Upper lobe of right lung (tissue), 1 donor: ENCODE results near the gene ELAPOR2. TPM values are rescaled to one million over a fixed set of nuclear protein-coding genes. Genes with fewer than 3 reads are reported as not detected.

Source experiments
- ATAC-seq: fragments of 200-7000 bp; cut with Tn5 transposase; one replicate; pipeline ENCODE4 v1.9.1; 2020; ENCODE audit warnings: mild to moderate bottlenecking, moderate library complexity
- DNase-seq: peaks from one replicate; pipeline ENCODE4 v3.0.0-alpha.2; 2020
- H3K27ac ChIP-seq: fragments of 200-600 bp; one replicate; pipeline ENCODE4 v1.8.0; 2022
- H3K27me3 ChIP-seq: fragments of 200-600 bp; one replicate; pipeline ENCODE4 v1.8.0; 2022; ENCODE audit warnings: mild to moderate bottlenecking
- H3K36me3 ChIP-seq: fragments of 200-600 bp; one replicate; pipeline ENCODE4 v1.8.0; 2022
- H3K4me1 ChIP-seq: fragments of 200-600 bp; one replicate; pipeline ENCODE4 v1.8.0; 2022
- H3K4me3 ChIP-seq: fragments of 200-600 bp; one replicate; pipeline ENCODE4 v1.8.0; 2022; ENCODE audit warnings: mild to moderate bottlenecking
- H3K9me3 ChIP-seq: fragments of 200-600 bp; one replicate; pipeline ENCODE4 v1.8.0; 2022
- CTCF ChIP-seq: fragments of 200-600 bp; IDR thresholded peaks from one replicate; pipeline ENCODE4 v1.8.0; 2022; ENCODE audit warnings: antibody characterized with exemption
- intact Hi-C: fragments of 100-400 bp; cut with DNase I; formaldehyde crosslinking; loops from one replicate; pipeline ENCODE4 v1.11.0; 2022
- total RNA-seq: library from RNA; stranded (reverse); fragmentation: NEBNext Ultra II Directional; extraction: Animal tissue kit (Norgen Biotek cat#: 25700); gene quantifications from one replicate; pipeline ENCODE4 v1.2.1, GENCODE V29; 2021
- donor health status: DM: no; HTN: yes; CAD: no; lungs with severe emphysema.

ELAPOR2 gene
- total RNA-seq, 1 donor from 2014 or later, result 127 TPM

GRCh38 chr7:87021285-87021684 is 38.2 kb downstream of the ELAPOR2 start:
- Histone ChIP-seq H3K4me3 (no peak overlapping the region), H3K4me1 (no peaks in the 10 kb centered on the region), H3K9me3 (no peaks in the 10 kb centered on the region), H3K36me3 (no peaks in the 10 kb centered on the region), H3K27ac (no peak overlapping the region), H3K27me3 (no peaks in the 10 kb centered on the region)
- intact Hi-C loops, result no loop called here
- ATAC-seq (no peak), DNase-seq (no peak)
- no peak for TF ChIP-seq CTCF

GRCh38 chr7:87016606-87017005 is 42.8 kb downstream of the ELAPOR2 start:
- Histone ChIP-seq H3K9me3 (no peaks in the 10 kb centered on the region), H3K4me1 (no peaks in the 10 kb centered on the region), H3K4me3 (no peak overlapping the region), H3K36me3 (no peaks in the 10 kb centered on the region), H3K27me3 (no peaks in the 10 kb centered on the region), H3K27ac (no peak overlapping the region)
- no peak for TF ChIP-seq CTCF
- no peak for DNase-seq
- intact Hi-C loops, result no loop called here
- ATAC-seq, result no peak

GRCh38 chr7:87013840-87014190 is 45.6 kb downstream of the ELAPOR2 start:
- ATAC-seq (no peak), DNase-seq (no peak)
- Histone ChIP-seq H3K4me3 (no peak overlapping the region), H3K27ac (no peak overlapping the region), H3K9me3 (no peaks in the 10 kb centered on the region), H3K4me1 (no peaks in the 10 kb centered on the region), H3K36me3 (no peaks in the 10 kb centered on the region), H3K27me3 (no peaks in the 10 kb centered on the region)
- TF ChIP-seq CTCF, result no peak
- intact Hi-C loops, result no loop called here

- intact Hi-C loops, result no loop called here
- no peak overlapping the region for H3K27ac ChIP-seq
- no peaks in the 10 kb centered on the region for H3K36me3 ChIP-seq
- ATAC-seq (no peak), DNase-seq (no peak)
- H3K4me1 ChIP-seq, result no peaks in the 10 kb centered on the region
- no peak overlapping the region for H3K4me3 ChIP-seq
- no peaks in the 10 kb centered on the region for H3K27me3 ChIP-seq
- no peak for TF ChIP-seq CTCF
- H3K9me3 ChIP-seq, result no peaks in the 10 kb centered on the region
Measured at GRCh38 chr7:87013136-87013839, 46.2 kb downstream of the ELAPOR2 start.

Other genes starting within 250 kb of the ELAPOR2 start
- 82.8 TPM for gene DMTF1, start 92.8 kb upstream of the ELAPOR2 start, total RNA-seq
- 108 TPM for gene TMEM243, start 160.1 kb upstream of the ELAPOR2 start, total RNA-seq